IMR-90 (cell line): ENCODE data around the gene SH3RF2. TPM values are rescaled to one million over a fixed set of nuclear protein-coding genes. Genes with fewer than 3 reads are reported as not detected.

ENCODE experiments used
- ATAC-seq: fragments of 200-7000 bp; cut with Tn5 transposase; 2 replicates; pipeline ENCODE4 v1.9.1; 2020; ENCODE audit warnings: low read depth, mild to moderate bottlenecking, moderate library complexity
- BruUV-seq: library from RNA; stranded (reverse); fragments of 400-500 nt; replicated peaks from 2 replicates; lab custom pipeline; 2021; lab: Mats Ljungman, UMichigan
- CTCF ChIA-PET: fragments of 300-600 bp; formaldehyde crosslinking; extraction: SDS; loops from one replicate; lab custom pipeline; 2021; ENCODE audit warnings: antibody characterized with exemption; lab: Yijun Ruan, JAX
- POLR2A ChIA-PET: fragments of 300-600 bp; sonication (Branson Sonifier 250); formaldehyde crosslinking; loops from one replicate; lab custom pipeline; 2022; ENCODE audit warnings: antibody characterized with exemption; ENCODE audit not compliant: unreplicated experiment; lab: Charles Lee
- DNase-seq: peaks from one replicate; pipeline ENCODE4 v3.0.0; 2013
- H2AFZ ChIP-seq: replicated peaks from 2 replicates; pipeline ENCODE3; 2013; ENCODE audit warnings: low read length, mild to moderate bottlenecking; ENCODE audit not compliant: poor library complexity
- H2AK5ac ChIP-seq: 2 replicates; pipeline ENCODE4 v1.6.1; 2013; ENCODE audit warnings: low read depth, low read length, inconsistent platforms
- H2AK9ac ChIP-seq: replicated peaks from 2 replicates; pipeline ENCODE3; 2013; ENCODE audit warnings: mild to moderate bottlenecking, low read depth, low read length, moderate library complexity; ENCODE audit not compliant: poor library complexity
- H2BK120ac ChIP-seq: 2 replicates; pipeline ENCODE4 v1.6.1; 2013; ENCODE audit warnings: low read depth, low read length, inconsistent platforms
- H2BK15ac ChIP-seq: 3 replicates; pipeline ENCODE4 v1.6.1; 2013; ENCODE audit warnings: low read depth, low read length, inconsistent platforms
- H2BK20ac ChIP-seq: 2 replicates; pipeline ENCODE4 v1.6.1; 2013; ENCODE audit warnings: low read depth, mild to moderate bottlenecking, inconsistent platforms, low read length, moderate library complexity
- H2BK5ac ChIP-seq: 2 replicates; pipeline ENCODE4 v1.6.1; 2013; ENCODE audit warnings: mild to moderate bottlenecking, low read depth, low read length, inconsistent platforms; ENCODE audit not compliant: poor library complexity, severe bottlenecking
- H3K14ac ChIP-seq: replicated peaks from 2 replicates; pipeline ENCODE4 v1.6.1; 2013; ENCODE audit warnings: low read depth, low read length, inconsistent platforms
- H3K18ac ChIP-seq: 2 replicates; pipeline ENCODE4 v1.6.1; 2013; ENCODE audit warnings: low read depth, low read length, control low read depth
- H3K23ac ChIP-seq: 2 replicates; pipeline ENCODE4 v1.6.1; 2013; ENCODE audit warnings: low read depth, low read length, inconsistent platforms
- H3K27ac ChIP-seq: 2 replicates; pipeline ENCODE4 v1.5.1; 2013; ENCODE audit warnings: mild to moderate bottlenecking, control low read depth, low read length; ENCODE audit not compliant: insufficient read depth
- H3K27me3 ChIP-seq: 2 replicates; pipeline ENCODE4 v1.6.1; 2013; ENCODE audit warnings: low read length; ENCODE audit not compliant: control insufficient read depth, insufficient read depth
- H3K36me3 ChIP-seq: 2 replicates; pipeline ENCODE4 v1.6.1; 2013; ENCODE audit warnings: low read length, mixed read lengths; ENCODE audit not compliant: control insufficient read depth, insufficient read depth
- H3K4ac ChIP-seq: 2 replicates; pipeline ENCODE4 v1.6.1; 2013; ENCODE audit warnings: low read depth, low read length, inconsistent platforms
- H3K4me1 ChIP-seq: 2 replicates; pipeline ENCODE4 v1.6.1; 2013; ENCODE audit warnings: low read length, mixed read lengths; ENCODE audit not compliant: control insufficient read depth, insufficient read depth
- H3K4me2 ChIP-seq: 2 replicates; pipeline ENCODE4 v1.6.1; 2013; ENCODE audit warnings: low read depth, mild to moderate bottlenecking, control low read depth, low read length, moderate library complexity
- H3K4me3 ChIP-seq: 2 replicates; pipeline ENCODE4 v1.5.1; 2013; ENCODE audit warnings: low read depth, mild to moderate bottlenecking, control low read depth, low read length, moderate library complexity; ENCODE audit not compliant: insufficient read depth
- H3K56ac ChIP-seq: 2 replicates; pipeline ENCODE4 v1.6.1; 2013; ENCODE audit warnings: low read length, inconsistent platforms; ENCODE audit not compliant: insufficient read depth; ENCODE audit errors: extremely low read depth
- H3K79me1 ChIP-seq, 2 experiments: 2 replicates each; pipeline ENCODE4 v1.6.1; 2013; ENCODE audit warnings: low read length in 2 of 2, inconsistent platforms in 1 of 2, low read depth in 1 of 2
- H3K9ac ChIP-seq: 2 replicates; pipeline ENCODE4 v1.6.1; 2013; ENCODE audit warnings: low read depth, low read length, control low read depth
- H3K9me1 ChIP-seq: 2 replicates; pipeline ENCODE4 v1.6.1; 2013; ENCODE audit warnings: low read length, inconsistent platforms; ENCODE audit not compliant: insufficient read depth
- H3K9me3 ChIP-seq: 2 replicates; pipeline ENCODE4 v1.6.1; 2013; ENCODE audit warnings: low read length; ENCODE audit not compliant: control insufficient read depth, insufficient read depth
- H4K20me1 ChIP-seq: 2 replicates; pipeline ENCODE4 v1.6.1; 2013; ENCODE audit warnings: low read length, inconsistent platforms; ENCODE audit not compliant: insufficient read depth
- H4K5ac ChIP-seq: 2 replicates; pipeline ENCODE4 v1.6.1; 2013; ENCODE audit warnings: mild to moderate bottlenecking, low read depth, low read length, control low read depth
- H4K8ac ChIP-seq, 2 experiments: 2 replicates each; pipeline ENCODE4 v1.6.1; 2013; ENCODE audit warnings: low read depth in 2 of 2, low read length in 2 of 2, control low read depth in 1 of 2, inconsistent platforms in 1 of 2
- H4K91ac ChIP-seq: 2 replicates; pipeline ENCODE4 v1.6.1; 2013; ENCODE audit warnings: low read depth, low read length, inconsistent platforms; ENCODE audit not compliant: insufficient read depth
- CEBPB ChIP-seq: IDR thresholded peaks from 2 replicates; pipeline ENCODE4 v1.6.1; 2012; ENCODE audit warnings: low read depth, low read length, improper control_type of control experiment
- FOS ChIP-seq: fragments of 150-350 bp; IDR thresholded peaks from 2 replicates; pipeline ENCODE4 v1.6.1; 2016; ENCODE audit warnings: low read depth, low read length
- WGBS, 2 experiments: methylation state at CpG; one replicate each; pipeline versions ENCODE4 v1.1.5 to v1.1.7; 2013; ENCODE audit warnings: missing lambda C conversion rate in 2 of 2; ENCODE audit not compliant: insufficient read length in 1 of 2; ENCODE audit errors: extremely low coverage in 2 of 2; 5-methylcytosine and 5-hydroxymethylcytosine counted together
- dilution Hi-C: fragments of 300-500 bp; cut with HindIII; formaldehyde crosslinking; loops from one replicate; pipeline ENCODE4 v1.14.3; 2018; ENCODE audit warnings: low sequenced_read_pairs; ENCODE audit not compliant: unreplicated experiment
- in situ Hi-C: fragments of 300-500 bp; cut with MboI; formaldehyde crosslinking; loops from 3 replicates; pipeline ENCODE4 v1.14.3; 2019; ENCODE audit warnings: low sequenced_read_pairs, inconsistent platforms, mixed read lengths
- intact Hi-C: fragments of 100-400 bp; cut with micrococcal nuclease; formaldehyde crosslinking; loops from 2 replicates; pipeline ENCODE4 v1.10.0; 2022
- polyA plus RNA-seq, 3 experiments: library from polyadenylated mRNA; depleted of rRNA; stranded (reverse); fragments of >200 nt; gene quantifications; 2 replicates each; pipeline ENCODE4 v1.2.3, GENCODE V29; 2012; ENCODE audit warnings: low replicate concordance in 1 of 3
- total RNA-seq: library from RNA; depleted of rRNA; stranded (reverse); fragments of >200 nt; gene quantifications from 2 replicates; pipeline ENCODE4 v1.2.3, GENCODE V29; 2012

Gene SH3RF2
- total and polyA plus RNA-seq, 2 of the 4 experiments (the other 2 are of a cell fraction), result 1.3 to 1.7 TPM

DNA sequence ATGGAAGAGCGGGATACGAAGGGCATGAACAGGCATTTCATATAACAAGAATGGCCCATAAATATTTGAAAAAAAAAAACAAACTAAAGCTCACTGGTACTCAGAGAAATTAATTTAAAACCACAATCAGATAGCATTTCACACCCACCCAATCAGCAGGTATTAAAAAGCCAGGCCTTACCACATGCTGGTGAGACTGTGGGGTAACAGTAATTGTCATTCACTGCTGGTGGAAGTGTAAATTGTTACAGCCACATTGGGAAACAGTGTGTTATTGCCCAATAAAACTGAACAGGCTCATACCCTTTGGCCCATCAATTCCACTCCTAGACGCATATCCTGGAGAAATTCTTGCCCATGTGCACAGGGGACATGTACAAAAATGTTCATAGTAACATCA, 103.0 kb downstream of the SH3RF2 start:
- intact Hi-C loops, result no loop called here
- ATAC-seq (no peak), DNase-seq (no peak)
- Histone ChIP-seq H4K20me1 (no peaks in the 10 kb centered on the region), H2AFZ (no peak overlapping the region), H3K14ac (no peak overlapping the region), H2BK120ac (no peak overlapping the region), H2BK15ac (no peak overlapping the region), H4K91ac (no peak overlapping the region), H3K9me3 (no peaks in the 10 kb centered on the region), H3K36me3 (no peaks in the 10 kb centered on the region), H4K5ac (no peak overlapping the region), H3K79me1 (no peaks in the 10 kb centered on the region), H3K27me3 (no peaks in the 10 kb centered on the region), H3K4me3 (no peak overlapping the region), H3K56ac (no peak overlapping the region), H3K4ac (no peak overlapping the region), H2AK9ac (no peak overlapping the region), H3K9me1 (peaks cover 16% of the 10 kb centered on the region), H3K18ac (no peak overlapping the region), H3K4me1 (peaks cover 7% of the 10 kb centered on the region), H2BK20ac (no peak overlapping the region), H3K23ac (no peak overlapping the region), H3K27ac (no peak overlapping the region), H3K4me2 (no peak overlapping the region), H3K9ac (no peak overlapping the region), H2AK5ac (no peak overlapping the region), H2BK5ac (no peak overlapping the region), H4K8ac (no peak overlapping the region)
- 0 out of 2 replicates have a peak, but pooled peaks have one; percentile 12 for TF ChIP-seq CEBPB
- no peak for TF ChIP-seq FOS
- in situ Hi-C loops, result no loop called here
- no TSS peak for BruUV-seq
- WGBS, 2 experiments, result no CpG with 5 or more reads among the region's 3 CpGs
- ChIA-PET CTCF (interaction anchor here (0.7 kb wide), 1 partner anchor 19 kb away, joined by 3 read pairs; no protein-coding TSS in a partner anchor), POLR2A (no interaction called here)
- dilution Hi-C loops, result no loop called here
